Inferior parietal cortex (tissue), 1 donor: ENCODE measurements around the gene CHKB.

Experiments used
- DNase-seq: peaks from one replicate; pipeline ENCODE4 v3.0.0-alpha.2; 2016; ENCODE audit errors: extremely low spot score

CHKB gene

DNA sequence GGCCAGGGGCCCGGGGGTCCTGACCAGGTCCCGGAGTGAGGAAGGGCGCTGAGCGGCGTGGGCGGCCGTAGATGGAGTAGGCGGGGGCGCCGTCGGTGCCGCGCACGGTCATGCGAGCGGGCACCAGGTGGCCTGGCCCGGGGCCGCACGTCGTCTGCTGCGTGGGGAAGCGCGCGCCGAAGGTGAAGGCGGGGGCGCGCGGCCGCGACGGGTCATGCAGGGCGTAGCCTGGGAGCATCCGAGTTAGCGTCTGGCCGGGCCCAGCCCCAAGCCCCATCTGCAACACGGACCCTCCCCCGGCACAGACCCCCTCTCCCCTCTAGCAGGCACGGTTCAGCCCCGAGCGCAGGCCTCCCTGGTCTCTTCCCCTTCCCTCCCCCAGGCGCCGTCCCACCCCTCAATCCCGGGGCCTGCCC, 51.1 kb downstream of the CHKB start:
- DNase-seq, result no peak

DNA sequence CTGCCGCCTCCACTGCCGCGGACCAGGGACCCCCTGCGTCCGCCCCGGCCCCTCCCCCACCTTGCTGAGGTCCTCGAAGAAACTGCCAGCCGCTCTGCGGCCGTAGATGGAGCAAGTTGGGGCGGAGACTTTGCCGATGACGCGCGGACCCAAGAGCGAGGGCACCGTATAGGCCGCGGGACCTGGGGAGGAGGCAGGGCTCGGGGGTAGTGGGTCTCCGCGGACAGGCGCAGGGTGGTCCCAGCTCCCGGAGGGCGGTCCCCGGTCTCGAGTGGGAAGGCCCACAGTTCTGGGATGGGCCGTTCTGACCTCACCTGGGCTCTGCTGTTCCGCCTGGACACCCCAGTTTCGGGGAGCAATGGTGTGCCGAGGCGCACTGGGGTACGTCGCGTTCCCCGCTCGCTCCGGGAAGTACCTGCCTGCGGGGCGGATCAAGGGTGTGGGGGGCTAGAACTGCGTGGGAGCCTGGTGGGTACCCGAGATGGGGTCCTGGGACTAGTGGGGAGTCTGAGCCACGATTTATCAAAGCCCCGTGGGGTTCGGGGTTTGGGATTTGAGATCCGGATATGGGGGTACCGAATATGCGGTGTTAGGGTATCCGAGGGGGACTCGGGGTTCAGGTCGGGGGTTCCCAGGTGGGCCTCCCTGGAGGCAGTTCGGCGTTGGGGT, 51.6 kb downstream of the CHKB start:
- DNase-seq, result no peak

DNA sequence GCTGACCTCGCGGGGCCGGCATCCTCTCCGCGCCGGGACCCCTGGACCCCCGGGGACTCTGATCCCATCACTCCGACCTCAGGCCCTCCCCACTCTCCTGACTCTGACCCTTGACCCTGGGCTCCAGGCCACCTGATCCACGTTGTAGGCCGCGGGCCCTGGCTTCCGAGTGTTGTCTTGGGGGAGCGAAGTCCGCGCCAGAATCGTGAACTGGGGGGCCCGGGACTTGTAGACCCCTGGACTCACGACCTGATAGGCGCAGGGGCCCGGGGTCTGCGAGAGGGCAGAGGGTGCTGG, 52.1 kb downstream of the CHKB start:
- no peak for DNase-seq

- DNase-seq, result no peak
These were observed 52.6 kb downstream of the CHKB start, which contains the start of gene TYMP for GRCh38 chr22:50529897-50530579. Gene TYMP, minus strand, starts transcription at chr22:50530012. Its CDS starts 303 bp downstream, at chr22:50529709.

DNA sequence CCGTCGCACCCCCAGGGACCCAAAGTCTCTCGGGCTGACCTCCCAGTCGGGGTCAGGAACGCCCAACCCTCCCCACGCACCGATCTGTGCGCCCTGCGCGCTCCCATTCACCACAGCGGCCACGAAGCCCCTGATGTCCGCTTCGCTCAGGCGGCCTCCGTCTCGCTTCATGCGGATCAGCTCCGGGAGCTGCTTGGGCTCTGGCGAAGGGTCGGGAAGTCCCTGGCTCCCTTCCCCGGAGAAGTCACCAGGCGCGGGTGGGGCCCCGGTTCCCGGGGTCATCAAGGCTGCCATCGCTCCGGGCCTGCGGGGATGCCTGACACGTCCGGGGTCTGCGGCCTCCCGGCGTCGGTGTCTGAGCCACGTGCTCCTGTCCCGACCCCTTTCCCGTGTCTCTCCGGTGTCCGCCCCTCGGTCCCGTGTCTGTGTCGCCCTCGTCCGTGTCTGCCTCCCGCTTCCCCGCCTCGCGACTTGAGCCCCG, 53.2 kb downstream of the CHKB start:
- DNase-seq, result no peak
